ENCODE measurements around the gene ZMYM2.
A peak's percentile ranks its signal among the peaks of the same experiment; 100 is the strongest.
"Not testable (repeated sequence)": the region's sequence is repeated elsewhere in the genome, so short reads cannot be mapped to it uniquely, and the experiment has no call there.

The ZMYM2 gene

DNA sequence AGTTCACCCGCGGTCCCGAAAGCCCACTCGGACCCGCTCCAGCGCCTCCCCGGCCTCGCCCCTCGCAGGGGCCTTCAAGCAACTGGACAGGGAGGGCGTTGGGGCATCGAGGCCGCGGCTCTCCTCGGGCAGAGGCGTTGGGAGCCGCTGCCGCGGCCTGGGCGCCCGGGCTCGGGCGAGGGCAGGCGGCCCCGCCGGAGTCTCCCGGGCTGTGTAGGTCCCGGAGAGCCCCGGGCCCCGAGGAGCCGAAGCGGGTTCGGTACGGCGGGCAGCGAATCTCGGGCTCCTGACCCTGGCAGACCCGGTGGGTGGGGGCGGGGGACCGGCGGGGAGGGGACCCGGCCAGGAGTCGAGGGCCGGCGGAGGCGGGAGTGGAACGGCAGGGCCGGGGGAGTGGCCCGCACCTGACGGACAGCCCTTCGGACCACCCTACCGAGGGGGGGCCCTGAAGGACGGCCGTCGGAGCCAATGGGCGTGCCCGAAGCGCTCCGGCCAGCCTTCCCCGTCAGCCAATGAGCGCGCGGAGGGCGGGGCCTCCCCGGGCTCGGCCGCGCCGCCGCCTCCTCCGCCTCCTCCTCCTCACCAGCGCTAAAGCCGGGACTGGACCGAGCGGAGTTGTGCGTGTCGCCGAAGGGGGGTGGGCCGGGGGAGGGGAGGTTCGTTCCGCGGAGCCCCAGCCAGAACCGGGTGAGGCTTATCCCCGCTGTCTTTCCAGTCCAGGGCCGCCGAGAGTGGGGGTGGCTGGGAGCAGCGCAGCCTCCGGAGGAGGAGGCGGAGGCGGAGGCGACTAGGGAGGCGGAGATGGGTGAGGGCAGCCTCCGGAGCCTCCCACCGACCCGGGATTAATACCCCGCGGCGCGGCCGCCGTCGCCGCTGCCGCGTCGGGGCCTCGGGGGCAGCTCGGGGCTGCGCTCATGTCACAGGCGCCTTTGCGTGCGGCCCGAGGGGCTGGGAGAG, at the start of gene ZMYM2:
ZMYM2 (plus strand) TSS at position 573 of the 957 bp plus-strand sequence. CDS start 34,346 bp downstream, outside the sequence.
- peak; percentile 97 for DNase-seq

DNA sequence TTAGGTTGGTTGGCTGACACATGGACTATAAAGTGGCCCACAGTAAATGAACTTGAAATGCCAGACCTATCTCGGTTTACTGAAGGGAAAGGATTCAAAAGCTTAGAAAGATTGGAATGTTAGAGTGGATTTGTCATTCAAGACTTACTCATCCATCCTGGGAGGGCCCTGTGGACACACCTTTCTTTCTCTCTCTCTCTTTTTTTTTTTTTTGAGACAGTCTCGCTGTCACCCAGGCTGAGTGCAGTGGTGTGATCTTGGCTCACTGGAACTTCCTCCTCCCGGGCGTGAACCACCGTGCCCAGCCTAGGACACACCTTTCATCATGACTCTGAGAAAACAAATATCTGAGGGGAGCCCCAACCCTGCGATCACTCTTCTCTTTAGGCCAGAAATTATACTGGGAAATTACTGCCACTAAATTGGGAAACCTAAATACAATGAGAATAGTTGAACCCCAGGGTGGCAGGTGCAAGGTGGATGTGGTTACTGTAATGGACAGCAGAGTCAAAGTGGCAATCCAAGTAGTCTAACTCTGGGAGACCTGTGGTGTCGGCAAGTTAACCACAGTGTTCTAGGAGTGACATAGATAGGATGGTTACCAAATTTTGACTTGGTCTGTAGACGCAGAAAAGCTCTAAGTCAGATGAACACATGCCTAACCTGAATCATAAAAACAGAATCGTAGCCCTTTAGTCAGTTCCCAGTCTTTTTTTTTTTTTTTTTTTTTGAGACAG, 48.0 kb upstream of the ZMYM2 start:
- no peak for DNase-seq

DNA sequence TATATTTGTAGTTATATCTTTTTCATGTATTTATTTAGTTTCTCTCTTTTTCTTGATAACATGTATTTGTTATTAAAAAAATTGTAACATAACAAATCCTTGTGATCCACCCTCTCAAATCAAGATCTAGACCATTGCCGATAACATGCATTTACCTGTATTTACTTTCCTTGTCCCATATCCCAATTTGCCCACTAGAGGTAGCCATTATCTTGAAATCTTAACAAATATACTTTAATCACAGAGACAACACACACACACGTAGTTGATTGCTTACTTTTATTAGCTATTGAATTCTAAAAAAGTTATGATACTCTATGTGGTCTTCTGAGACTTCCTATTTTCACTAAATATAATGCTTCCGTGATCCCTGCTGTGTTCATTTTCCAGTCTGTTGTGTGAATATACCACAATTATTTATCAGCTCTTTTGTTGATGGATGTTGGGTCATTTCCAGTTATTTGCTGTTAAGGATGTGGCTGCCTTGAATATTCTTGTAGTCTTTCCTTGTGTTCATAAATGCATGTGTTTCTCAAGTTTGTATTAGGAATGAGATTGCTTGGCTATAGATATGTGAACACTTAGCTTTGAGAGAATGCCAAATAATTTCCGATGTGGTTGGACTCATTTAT, 31.3 kb upstream of the ZMYM2 start:
- DNase-seq: peak; percentile 86

DNA sequence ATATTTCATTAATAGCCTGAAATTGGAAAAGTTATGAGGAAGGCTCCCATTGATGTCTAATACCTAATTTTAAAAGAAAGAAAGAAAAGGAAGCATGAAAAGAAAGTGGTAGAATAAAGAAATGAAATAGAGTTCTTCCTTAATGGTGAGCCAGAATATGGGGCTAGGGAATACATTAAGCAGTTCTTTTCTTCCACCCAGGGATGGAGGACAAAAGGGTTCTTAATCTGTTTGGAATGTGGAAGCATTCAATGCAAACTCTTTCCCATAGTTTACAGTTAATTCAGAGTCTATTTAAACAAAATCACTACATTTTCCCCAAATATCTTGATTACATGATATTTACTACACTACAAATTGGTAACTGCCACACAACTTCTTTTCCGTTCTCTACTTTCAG, 18.4 kb upstream of the ZMYM2 start:
- no peak for DNase-seq

DNA sequence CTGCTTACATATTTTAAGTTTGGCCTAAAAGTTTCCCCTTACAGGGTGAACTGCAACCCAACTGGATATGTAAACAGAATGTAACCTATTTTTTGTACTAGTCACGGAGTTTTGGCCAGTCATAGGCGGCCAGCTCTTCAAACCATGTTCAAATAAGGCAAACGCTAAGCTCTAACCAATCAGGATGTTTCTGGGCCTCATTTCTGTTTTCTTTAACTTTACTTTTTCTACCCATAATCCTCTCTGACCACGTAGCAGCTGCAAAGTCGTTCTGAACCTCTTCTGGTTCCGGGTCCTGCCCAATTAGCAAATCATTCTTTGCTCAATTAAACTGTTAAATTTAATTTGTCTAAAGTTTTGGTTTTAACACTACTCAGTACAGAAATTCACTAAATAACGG, 8.2 kb upstream of the ZMYM2 start:
- no peak for DNase-seq

DNA sequence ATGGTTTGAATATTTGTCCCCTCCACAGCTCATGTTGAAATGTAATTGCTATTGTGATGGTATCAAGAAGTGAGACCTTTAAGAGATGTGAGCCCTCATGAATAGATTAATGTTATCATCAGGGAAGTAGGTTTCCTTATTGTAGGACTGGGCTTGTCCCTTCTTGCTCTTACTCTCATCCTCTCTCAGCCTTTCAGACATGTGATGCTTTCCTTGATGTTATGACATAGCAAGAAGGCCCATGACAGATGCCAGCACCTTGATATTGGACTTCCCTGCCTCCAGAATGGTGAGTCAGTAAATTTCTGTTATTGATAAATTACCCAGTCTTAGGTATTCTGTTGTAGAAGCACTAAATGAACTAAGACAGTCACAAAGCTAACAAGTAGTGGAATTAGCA, 5.7 kb upstream of the ZMYM2 start:
- DNase-seq: no peak

DNA sequence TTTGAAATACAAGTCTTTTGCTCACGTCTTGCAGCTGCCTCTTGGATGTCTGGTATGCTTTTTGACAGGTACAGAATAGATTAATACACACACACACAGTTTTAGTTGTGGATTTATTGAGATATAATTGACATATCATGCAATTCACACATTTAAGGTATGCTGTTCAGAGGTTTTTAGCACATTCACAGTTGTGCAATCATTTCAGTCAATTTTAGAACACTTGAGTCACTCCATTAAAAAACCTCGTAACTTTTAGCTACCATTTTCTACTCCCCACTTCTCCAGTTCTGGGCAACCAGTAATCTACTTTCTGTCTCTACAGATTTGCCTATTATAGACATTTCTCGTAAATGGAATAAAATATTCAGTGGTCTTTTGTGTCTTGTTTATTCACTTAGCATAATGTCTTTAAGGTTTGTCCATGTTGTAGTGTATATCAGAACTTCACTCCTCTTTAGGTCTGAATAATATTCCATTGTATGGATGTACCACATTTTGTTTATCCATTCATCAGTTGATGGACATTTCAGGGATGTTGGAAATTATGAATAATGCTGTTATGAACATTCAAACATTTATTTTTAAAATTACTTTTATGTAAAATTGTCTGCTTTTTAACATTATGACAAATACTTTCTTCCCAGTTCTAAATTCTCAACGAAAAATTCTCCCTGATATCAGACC, 2.5 kb upstream of the ZMYM2 start:
- DNase-seq: no peak

DNA sequence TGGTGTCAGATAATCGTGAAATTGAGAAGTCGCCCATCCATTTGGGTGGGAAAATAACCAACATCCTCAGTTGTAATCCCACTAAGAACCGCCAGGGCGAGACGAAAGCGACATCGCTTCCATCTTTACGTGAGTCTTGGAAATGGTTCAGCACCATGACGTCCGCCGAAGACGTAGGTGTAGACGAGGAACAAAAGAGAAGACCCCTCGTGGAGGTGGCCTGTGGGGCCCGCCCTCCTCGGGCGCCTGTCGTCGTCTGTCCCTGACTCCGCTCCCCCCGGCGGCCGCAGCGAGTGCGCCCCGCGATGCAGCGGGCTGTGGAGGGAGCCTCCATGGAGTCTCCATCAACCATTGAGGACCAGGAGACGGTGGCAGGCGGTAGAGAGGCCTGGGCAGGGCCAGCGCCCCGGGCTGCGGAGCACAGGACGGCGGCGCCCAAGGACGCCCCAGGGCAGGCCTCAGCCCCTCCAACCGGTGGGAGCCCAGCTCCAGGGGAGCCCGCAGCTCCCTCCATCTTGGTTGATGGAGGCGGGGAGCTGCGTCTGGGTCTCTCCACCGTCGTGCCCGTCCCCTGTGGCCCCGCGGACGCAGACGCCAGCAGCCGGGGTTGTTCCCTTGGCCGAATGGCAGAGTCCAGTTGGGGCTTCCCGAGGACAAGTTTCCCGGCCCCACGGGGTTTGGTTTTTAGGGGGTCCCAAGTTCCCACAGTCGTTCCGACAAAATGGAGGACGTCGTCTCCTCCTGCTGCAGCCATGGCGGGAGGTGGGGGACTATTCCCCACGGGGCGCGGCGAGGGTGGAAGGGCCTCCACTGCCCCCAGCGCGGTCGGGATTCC, 990 bp upstream of the ZMYM2 start:
- peak; percentile 94 for DNase-seq

DNA sequence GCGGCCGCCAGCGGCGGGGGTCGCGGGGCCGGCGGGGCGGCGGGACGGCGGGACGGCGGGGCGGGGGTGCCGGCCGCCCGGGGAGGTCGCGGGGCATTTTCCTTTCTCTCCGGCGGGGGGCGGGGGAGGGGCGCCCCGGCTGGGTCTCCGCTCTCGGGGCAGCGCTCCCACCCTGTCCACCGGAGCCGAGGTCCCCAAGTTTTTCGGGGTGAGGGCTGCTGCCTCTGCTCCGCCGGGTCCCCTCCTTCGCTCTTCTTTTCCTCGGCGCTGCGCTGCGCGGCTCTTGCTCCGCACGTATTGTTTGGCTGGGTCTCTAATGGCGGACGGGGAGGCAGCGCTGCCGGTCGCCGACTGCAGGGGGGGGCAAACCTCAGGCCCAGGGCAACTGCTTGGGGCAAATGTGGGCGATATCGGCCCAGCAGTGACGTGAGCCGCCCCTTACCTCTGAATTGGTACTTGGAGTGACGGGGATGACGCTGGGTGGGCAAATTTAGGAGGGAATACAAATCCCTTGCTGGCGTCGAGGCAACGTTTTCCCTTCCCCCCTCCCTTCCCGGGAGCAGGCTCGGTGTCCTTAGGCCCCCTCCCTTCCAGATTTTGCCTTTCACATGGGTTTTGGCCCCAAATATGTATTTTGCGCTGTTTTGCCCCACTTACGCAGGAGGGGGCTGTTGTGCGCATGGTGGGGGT, 759 bp downstream of the ZMYM2 start:
- DNase-seq: peak; percentile 66

DNA sequence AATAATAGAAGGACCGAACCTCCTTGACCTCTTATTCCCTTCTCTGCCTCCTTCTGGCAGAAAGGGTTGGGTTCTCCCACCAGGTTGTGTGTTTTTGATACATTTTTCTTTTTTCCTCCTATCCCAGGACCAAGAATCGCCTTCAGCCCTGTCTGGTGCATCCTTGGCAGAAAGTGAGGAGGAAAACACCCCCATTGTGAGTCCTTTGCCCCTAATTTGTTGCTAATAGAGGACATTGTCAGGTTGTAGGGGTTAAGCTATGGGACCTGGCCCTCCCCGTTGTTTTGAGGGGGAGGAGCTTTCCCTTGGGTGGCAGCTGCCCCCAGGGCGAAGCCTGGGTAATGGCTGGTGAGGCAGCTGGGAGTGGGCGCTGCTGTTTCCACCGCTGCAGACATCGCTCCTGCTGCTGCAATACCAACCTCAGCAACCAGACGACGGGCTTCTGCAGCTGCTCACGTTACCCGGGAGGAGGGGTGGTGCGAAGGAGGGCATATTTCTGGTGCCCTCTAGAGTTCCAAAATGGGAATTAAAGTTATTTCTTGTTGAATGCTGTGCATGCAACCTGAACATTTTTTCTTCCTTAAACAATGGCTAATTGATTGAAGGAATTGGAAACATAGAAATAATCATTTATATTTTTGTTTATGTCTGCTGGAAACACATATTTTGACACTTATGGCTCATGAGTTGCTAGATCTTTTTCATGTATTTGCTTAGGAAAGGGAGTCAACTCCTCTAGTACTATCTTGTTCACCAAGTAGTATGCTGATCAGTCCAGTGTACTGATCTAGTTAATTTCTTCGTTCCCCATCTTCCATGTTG, 1.5 kb downstream of the ZMYM2 start:
- DNase-seq: peak; percentile 98

DNA sequence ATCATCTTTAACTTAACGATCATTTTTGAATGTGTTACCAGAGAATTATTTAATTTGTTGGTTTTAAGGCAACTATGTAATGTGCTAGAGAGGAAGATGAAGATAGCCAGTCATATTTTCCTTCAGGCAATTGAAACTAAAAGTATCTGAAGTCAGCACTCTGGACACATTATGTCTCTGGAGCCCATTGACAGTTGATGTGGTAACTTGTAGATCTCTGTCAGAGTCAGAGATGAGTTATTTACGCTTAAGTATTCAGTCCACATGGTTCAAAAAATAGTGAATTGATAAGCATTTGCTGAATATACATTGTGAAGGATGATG, 2.1 kb downstream of the ZMYM2 start:
- DNase-seq: no peak

DNA sequence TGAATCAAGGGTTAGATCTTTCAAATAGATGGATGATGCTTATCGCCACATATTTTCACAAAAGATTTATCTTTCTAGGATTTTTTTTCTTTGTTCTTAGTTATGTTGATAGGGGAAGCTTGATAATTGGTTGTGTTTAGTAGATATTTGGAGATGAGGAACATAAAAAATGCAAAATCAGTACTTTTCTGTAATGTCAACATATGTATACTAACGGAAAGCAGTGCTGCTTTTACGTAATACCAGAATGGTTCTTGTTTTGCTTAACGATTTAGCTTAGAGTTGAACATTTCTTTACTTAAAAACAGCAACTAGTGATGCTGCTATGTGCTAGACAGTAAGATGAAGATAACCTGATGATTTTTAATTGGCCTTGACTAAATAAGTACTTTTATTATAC, 3.0 kb downstream of the ZMYM2 start:
- DNase-seq: no peak

DNA sequence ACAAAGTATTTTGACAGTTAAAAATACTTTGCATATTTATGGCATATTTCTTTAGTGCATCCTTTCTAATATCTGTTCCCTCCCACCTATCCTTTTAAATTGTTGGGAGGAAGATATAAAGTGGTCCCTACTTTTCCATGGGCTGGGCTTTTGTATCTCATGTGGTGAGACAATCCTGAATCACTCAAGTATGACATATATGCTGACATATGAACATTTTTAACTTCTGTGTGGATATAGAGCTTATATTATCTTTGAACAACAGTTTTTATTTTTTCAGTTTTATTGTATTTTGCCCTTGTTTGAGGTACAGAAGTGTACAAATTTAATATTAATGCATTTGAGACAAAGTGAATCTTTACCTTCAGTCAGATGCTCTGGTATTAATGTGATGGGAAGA, 3.4 kb downstream of the ZMYM2 start:
- DNase-seq: no peak

DNA sequence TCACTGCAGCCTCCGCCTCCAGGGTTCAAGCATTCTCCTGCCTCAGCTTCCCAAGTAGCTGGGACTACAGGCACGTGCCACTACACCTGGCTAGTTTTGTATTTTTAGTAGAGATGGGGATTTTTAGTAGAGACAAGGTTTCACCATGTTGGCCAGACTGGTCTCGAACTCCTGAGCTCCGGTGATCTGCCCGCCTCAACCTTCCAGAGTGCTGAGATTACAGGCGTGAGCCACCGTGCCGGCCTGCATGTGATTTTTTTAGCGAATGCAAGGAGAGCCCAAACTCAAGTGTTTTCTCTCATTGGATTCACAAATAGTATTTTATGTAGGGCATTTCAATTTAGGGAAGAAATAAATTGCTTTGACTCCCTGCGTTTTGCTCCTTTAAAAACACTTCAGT, 4.4 kb downstream of the ZMYM2 start:
- no peak for DNase-seq

DNA sequence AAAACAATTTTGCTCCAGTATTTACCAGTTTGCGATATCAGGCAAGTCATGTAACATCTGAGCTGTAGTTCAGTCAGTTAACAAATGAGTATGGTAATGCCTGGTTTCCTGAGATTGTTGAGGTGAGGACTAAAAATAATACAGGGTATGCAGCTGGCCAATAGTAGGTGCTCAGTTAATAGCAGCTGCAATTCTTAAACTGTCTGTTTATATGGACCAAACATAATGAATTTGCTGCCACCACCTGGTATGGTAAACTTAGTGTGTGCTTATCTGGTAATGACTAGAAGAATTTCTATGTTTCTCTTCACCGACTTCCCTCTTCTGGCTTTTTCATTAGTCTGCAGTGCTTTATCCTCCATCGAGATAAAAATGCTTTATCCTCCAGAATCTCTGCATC, 9.1 kb downstream of the ZMYM2 start:
- DNase-seq: no peak

DNA sequence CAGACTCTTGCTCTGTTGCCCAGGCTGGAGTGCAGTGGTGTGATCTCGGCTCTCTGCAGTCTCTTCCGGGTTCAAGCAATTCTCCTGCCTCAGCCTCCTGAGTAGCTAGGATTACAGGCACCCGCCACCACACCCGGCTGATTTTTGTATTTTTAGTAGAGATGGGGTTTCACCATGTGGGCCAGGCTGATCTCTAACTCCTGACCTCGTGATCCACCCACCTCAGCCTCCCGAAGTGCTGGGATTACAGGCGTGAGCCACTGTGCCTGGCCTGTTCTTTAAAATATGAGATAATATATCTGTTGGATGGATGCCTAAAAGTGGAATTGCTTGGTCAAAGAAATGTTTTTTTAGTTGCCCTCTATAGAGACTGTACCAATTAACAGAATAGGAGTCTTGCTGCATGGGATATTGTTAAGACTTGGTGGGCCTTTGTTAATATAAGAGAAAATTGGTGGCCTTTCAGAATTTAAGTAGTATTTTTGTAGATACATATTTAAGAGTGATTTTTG, 16.0 kb downstream of the ZMYM2 start:
- not testable (repeated sequence) for DNase-seq

DNA sequence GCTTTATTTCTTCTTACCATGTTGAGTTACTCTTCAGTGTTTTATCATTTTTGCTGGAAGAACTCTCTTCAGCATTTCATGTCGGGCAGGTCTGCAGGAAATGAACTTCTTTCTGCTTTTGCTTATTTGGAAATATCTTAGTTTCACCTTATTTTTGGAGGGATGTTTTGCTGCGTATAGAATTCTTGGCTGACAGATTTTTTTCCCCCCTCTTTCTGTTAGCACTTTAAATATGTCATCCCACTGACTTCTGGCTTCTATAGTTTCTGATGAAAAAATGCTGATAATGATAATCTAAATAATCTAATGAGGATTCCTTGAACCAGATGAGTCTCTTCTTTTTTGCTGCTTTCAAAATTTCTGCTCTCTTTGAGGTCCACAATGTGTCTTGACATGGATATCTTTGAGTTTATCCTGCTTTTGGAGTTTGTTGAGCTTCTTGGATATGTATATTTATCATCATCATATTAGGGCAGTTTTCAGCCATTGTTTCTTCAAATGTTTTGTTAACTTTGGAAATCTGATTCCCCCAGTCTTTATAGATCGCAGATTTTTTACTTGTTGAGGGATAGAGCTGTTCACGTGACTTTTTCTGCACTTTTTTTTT, 20.4 kb downstream of the ZMYM2 start:
- no peak for DNase-seq

DNA sequence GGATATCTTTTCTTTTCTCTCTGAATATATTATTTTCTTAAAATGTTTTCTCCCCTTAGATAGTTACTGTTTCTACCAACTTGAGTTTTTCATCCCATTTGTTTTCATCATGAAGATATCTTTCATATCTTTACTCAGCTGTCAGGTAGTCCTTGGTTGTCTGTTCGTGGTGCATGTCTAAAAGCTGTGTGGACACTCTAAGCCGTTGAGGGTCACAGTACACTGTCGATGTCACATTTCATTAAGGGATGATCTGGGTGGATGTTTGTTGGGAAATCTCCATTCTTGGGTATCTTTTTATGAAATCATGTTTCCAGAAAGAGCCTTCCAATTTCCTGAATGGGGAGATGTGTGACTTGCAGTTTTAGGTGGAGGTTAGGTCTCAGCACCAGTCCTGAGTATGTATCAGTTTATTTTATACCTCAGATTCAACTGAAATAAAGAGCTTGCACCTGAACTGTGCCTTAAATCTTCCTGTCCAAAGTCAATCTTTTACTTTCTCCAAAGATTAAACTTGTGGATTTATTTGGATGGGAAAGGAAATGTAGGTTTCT, 23.2 kb downstream of the ZMYM2 start:
- DNase-seq: no peak

DNA sequence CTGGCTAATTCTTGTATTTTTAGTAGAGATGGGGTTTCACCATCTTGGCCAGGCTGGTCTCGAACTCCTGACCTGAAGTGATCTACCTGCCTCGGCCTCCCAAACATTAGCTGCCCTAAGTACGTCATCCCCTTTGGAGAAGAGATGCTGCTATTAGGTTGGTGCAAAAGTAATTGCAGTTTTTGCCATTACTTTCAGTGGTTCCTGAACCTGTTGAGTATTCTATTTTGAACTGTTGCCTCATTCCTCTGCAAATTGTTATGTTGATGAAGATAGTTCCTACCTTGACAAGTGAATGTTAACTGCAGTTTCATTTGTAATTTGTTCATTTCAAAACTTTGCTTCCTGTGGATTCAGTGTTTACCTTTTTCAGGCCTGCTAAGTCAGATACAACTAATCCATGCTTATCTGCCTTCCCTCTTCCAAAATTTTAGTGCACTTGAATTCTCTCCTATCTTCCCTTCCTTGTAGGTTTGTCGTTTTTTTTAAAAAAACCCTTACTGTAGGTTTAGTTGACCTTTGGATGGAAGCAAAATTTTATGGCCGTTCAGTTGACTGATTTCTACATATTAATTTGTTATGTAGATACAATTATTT, 24.0 kb downstream of the ZMYM2 start:
- DNase-seq: no peak
